HFF-Myc (cell line): ENCODE measurements around the gene AFF2.

Experiments
- DNase-seq: peaks from one replicate; pipeline ENCODE4 v3.0.0-alpha.2; 2011; ENCODE audit warnings: low read depth; ENCODE audit errors: extremely low read depth
- H3K4me3 ChIP-seq: replicated peaks from 2 replicates; pipeline ENCODE4 v1.5.1; 2011; ENCODE audit warnings: low read depth, mild to moderate bottlenecking, control low read depth, low read length
- CTCF ChIP-seq: IDR thresholded peaks from 2 replicates; pipeline ENCODE4 v1.5.1; 2012; ENCODE audit warnings: mild to moderate bottlenecking, low read depth, low read length, control low read depth; ENCODE audit errors: missing control alignments

AFF2 gene

GRCh38 chrX:148670277-148670676, 169.9 kb downstream of the AFF2 start:
- no peak overlapping the region for H3K4me3 ChIP-seq
- no peak for DNase-seq
- no peak for TF ChIP-seq CTCF

- H3K4me3 ChIP-seq = no peak overlapping the region
- no peak for DNase-seq
- no peak for TF ChIP-seq CTCF
Measured at GRCh38 chrX:148672517-148672916, 172.1 kb downstream of the AFF2 start.

- no peak for TF ChIP-seq CTCF
- H3K4me3 ChIP-seq = no peak overlapping the region
- no peak for DNase-seq
Measured at GRCh38 chrX:148681605-148682004, 181.2 kb downstream of the AFF2 start.

- H3K4me3 ChIP-seq = no peak overlapping the region
- DNase-seq = no peak
- no peak for TF ChIP-seq CTCF
Measured at GRCh38 chrX:148682206-148682605, 181.8 kb downstream of the AFF2 start.

- H3K4me3 ChIP-seq = no peak overlapping the region
- TF ChIP-seq CTCF = no peak
- no peak for DNase-seq
Measured at GRCh38 chrX:148691456-148691855, 191.0 kb downstream of the AFF2 start.

GRCh38 chrX:148695255-148695654, 194.8 kb downstream of the AFF2 start:
- DNase-seq = no peak
- no peak overlapping the region for H3K4me3 ChIP-seq
- TF ChIP-seq CTCF = no peak

GRCh38 chrX:148698221-148698620, 197.8 kb downstream of the AFF2 start:
- no peak for DNase-seq
- H3K4me3 ChIP-seq = no peak overlapping the region
- TF ChIP-seq CTCF = no peak
